HG03575 (cell line): ENCODE measurements around the gene ARHGDIG.

ENCODE experiments used
- ATAC-seq: cut with Tn5 transposase; IDR thresholded peaks from one replicate; pipeline ENCODE4 v1.9.1; 2021; ENCODE audit not compliant: unreplicated experiment, insufficient number of reproducible peaks, low FRiP score; ENCODE audit errors: extremely low read depth

Gene ARHGDIG

GRCh38 chr16:290681-291405 is 10.5 kb downstream of the ARHGDIG start:
- ATAC-seq: no peak

GRCh38 chr16:291539-291938 is 11.1 kb downstream of the ARHGDIG start:
- no peak for ATAC-seq

- no peak for ATAC-seq
Measured at GRCh38 chr16:293043-293775, 12.8 kb downstream of the ARHGDIG start.

- no peak for ATAC-seq
Measured at GRCh38 chr16:296276-296675, 15.9 kb downstream of the ARHGDIG start.

- ATAC-seq: no peak
Measured at GRCh38 chr16:296806-297510, 16.6 kb downstream of the ARHGDIG start.

GRCh38 chr16:297832-298231 is 17.4 kb downstream of the ARHGDIG start:
- ATAC-seq: no peak

GRCh38 chr16:301235-301634 is 20.8 kb downstream of the ARHGDIG start:
- ATAC-seq: no peak

GRCh38 chr16:301950-302349 is 21.6 kb downstream of the ARHGDIG start:
- no peak for ATAC-seq

- no peak for ATAC-seq
Measured at GRCh38 chr16:303760-304505, 23.5 kb downstream of the ARHGDIG start.

- no peak for ATAC-seq
Measured at GRCh38 chr16:305916-306626, 25.7 kb downstream of the ARHGDIG start.

- ATAC-seq: no peak
Measured at GRCh38 chr16:306911-307370, 26.6 kb downstream of the ARHGDIG start.

- no peak for ATAC-seq
Measured at GRCh38 chr16:307691-308312, 27.4 kb downstream of the ARHGDIG start.

GRCh38 chr16:309476-309875 is 29.1 kb downstream of the ARHGDIG start:
- no peak for ATAC-seq

- ATAC-seq: no peak
Measured at GRCh38 chr16:311725-312124, 31.3 kb downstream of the ARHGDIG start.

GRCh38 chr16:314351-314750 is 34.0 kb downstream of the ARHGDIG start:
- no peak for ATAC-seq

GRCh38 chr16:314795-315299 is 34.5 kb downstream of the ARHGDIG start:
- no peak for ATAC-seq

- no peak for ATAC-seq
Measured at GRCh38 chr16:316741-317464, 36.5 kb downstream of the ARHGDIG start.
